Liver (tissue), 9 donors: ENCODE data around the gene CLIP1. TPM values are rescaled to one million over a fixed set of nuclear protein-coding genes. Genes with fewer than 3 reads are reported as not detected.

Experiments
- DNase-seq: peaks from one replicate; pipeline ENCODE4 v3.0.0-alpha.2; 2017; ENCODE audit warnings: low spot score
- H3K27ac ChIP-seq, 2 donors: one replicate each; pipeline ENCODE4 v1.7.0; 2013; ENCODE audit warnings: inconsistent platforms in 2 of 2, low read length in 2 of 2, control low read depth in 1 of 2, low read depth in 1 of 2, mild to moderate bottlenecking in 1 of 2
- H3K27me3 ChIP-seq, 4 donors: one replicate each; pipeline versions ENCODE4 v1.6.1 to v1.7.0; 2013; ENCODE audit warnings: low read length in 3 of 4, inconsistent platforms in 1 of 4, mild to moderate bottlenecking in 1 of 4, moderate library complexity in 1 of 4; ENCODE audit not compliant: control insufficient read depth in 4 of 4, insufficient read depth in 4 of 4
- H3K36me3 ChIP-seq, 4 donors: one replicate each; pipeline versions ENCODE4 v1.6.1 to v1.7.0; 2013; ENCODE audit warnings: low read length in 3 of 4, mild to moderate bottlenecking in 3 of 4, low read depth in 1 of 4, moderate library complexity in 1 of 4; ENCODE audit not compliant: control insufficient read depth in 4 of 4, insufficient read depth in 3 of 4
- H3K4me1 ChIP-seq, 4 donors: one replicate each; pipeline versions ENCODE4 v1.6.1 to v1.7.0; 2013; ENCODE audit warnings: low read length in 3 of 4, mild to moderate bottlenecking in 3 of 4, moderate library complexity in 1 of 4; ENCODE audit not compliant: control insufficient read depth in 4 of 4, insufficient read depth in 4 of 4
- H3K4me3 ChIP-seq, 3 donors: one replicate each; pipeline versions ENCODE4 v1.6.1 to v1.7.0; 2013; ENCODE audit warnings: low read length in 3 of 3, control low read depth in 1 of 3, low read depth in 1 of 3, mild to moderate bottlenecking in 1 of 3
- H3K9ac ChIP-seq, 2 donors: one replicate each; pipeline ENCODE4 v1.7.0; 2013; ENCODE audit warnings: low read length in 2 of 2, mild to moderate bottlenecking in 2 of 2, moderate library complexity in 2 of 2, control low read depth in 1 of 2, low read depth in 1 of 2
- H3K9me3 ChIP-seq, 4 donors: one replicate each; pipeline versions ENCODE4 v1.6.1 to v1.7.0; 2013; ENCODE audit warnings: low read length in 3 of 4; ENCODE audit not compliant: control insufficient read depth in 4 of 4
- ATF3 ChIP-seq: IDR thresholded peaks from 2 replicates; pipeline ENCODE4 v1.6.1; 2016; ENCODE audit warnings: antibody characterized with exemption
- CTCF ChIP-seq: fragments of 150-350 bp; IDR thresholded peaks from 2 replicates; pipeline ENCODE4 v1.5.1; 2017; ENCODE audit warnings: improper control_type of control experiment, low read depth, low read length; ENCODE audit not compliant: missing input control
- EGR1 ChIP-seq, 2 donors: IDR thresholded peaks; 2 replicates each; pipeline ENCODE4 v1.6.1; 2016 to 2018; ENCODE audit warnings: antibody characterized with exemption in 2 of 2, low read depth in 2 of 2
- FOXA1 ChIP-seq: IDR thresholded peaks from 2 replicates; pipeline ENCODE4 v1.6.1; 2016; ENCODE audit warnings: antibody characterized with exemption
- FOXA2 ChIP-seq: IDR thresholded peaks from 2 replicates; pipeline ENCODE4 v1.6.1; 2016; ENCODE audit warnings: antibody characterized with exemption
- GABPA ChIP-seq, 2 donors: IDR thresholded peaks in 1 of 2; conservative IDR thresholded peaks in 1 of 2; 2 replicates each; pipeline ENCODE4 v1.6.1; 2016; ENCODE audit warnings: antibody characterized with exemption in 2 of 2, mild to moderate bottlenecking in 1 of 2, moderate library complexity in 1 of 2
- HNF4A ChIP-seq, 2 donors: conservative IDR thresholded peaks; 2 replicates each; pipeline ENCODE4 v1.6.1; 2016; ENCODE audit warnings: antibody characterized with exemption in 2 of 2, mild to moderate bottlenecking in 2 of 2
- HNF4G ChIP-seq: IDR thresholded peaks from 2 replicates; pipeline ENCODE4 v1.6.1; 2016; ENCODE audit warnings: antibody characterized with exemption
- JUND ChIP-seq, 2 donors: IDR thresholded peaks; 2 replicates each; pipeline ENCODE4 v1.6.1; 2016; ENCODE audit warnings: antibody characterized with exemption in 2 of 2
- MAX ChIP-seq: IDR thresholded peaks from 2 replicates; pipeline ENCODE4 v1.6.1; 2016; ENCODE audit warnings: antibody characterized with exemption
- NR2F2 ChIP-seq: IDR thresholded peaks from 2 replicates; pipeline ENCODE4 v1.6.1; 2016; ENCODE audit warnings: antibody characterized with exemption
- RAD21 ChIP-seq, 2 donors: IDR thresholded peaks; 2 replicates each; pipeline ENCODE4 v1.6.1; 2016; ENCODE audit warnings: antibody characterized with exemption in 2 of 2, mild to moderate bottlenecking in 2 of 2
- REST ChIP-seq: IDR thresholded peaks from 2 replicates; pipeline ENCODE4 v1.6.1; 2016; ENCODE audit warnings: antibody characterized with exemption, mild to moderate bottlenecking
- RXRA ChIP-seq, 2 donors: IDR thresholded peaks; 2 replicates each; pipeline ENCODE4 v1.6.1; 2017 to 2018; ENCODE audit warnings: antibody characterized with exemption in 2 of 2, mild to moderate bottlenecking in 1 of 2
- SP1 ChIP-seq: IDR thresholded peaks from 2 replicates; pipeline ENCODE4 v1.6.1; 2018; ENCODE audit warnings: antibody characterized with exemption, mild to moderate bottlenecking
- TAF1 ChIP-seq: conservative IDR thresholded peaks from 2 replicates; pipeline ENCODE4 v1.6.1; 2016; ENCODE audit warnings: antibody characterized with exemption, mild to moderate bottlenecking
- YY1 ChIP-seq: IDR thresholded peaks from 2 replicates; pipeline ENCODE4 v1.6.1; 2016; ENCODE audit warnings: antibody characterized with exemption, mild to moderate bottlenecking
- ZBTB33 ChIP-seq: IDR thresholded peaks from 2 replicates; pipeline ENCODE4 v1.6.1; 2016; ENCODE audit warnings: antibody characterized with exemption
- WGBS: extraction: QIAGEN DNeasy Blood & Tissue Kit; methylation state at CpG from one replicate; pipeline ENCODE4 v1.1.7; 2013; 5-methylcytosine and 5-hydroxymethylcytosine counted together
- polyA plus RNA-seq, 2 donors: library from polyadenylated mRNA; stranded (reverse) in 1 of 2; unstranded in 1 of 2; fragments of 200-250 nt in 1 of 2; fragments of >200 nt in 1 of 2; fragmentation: Nextera tagmentation in 1 of 2; extraction: Ambion mirVana in 1 of 2; gene quantifications; one replicate each; pipeline versions ENCODE4 v1.2.1 to v1.2.3, GENCODE V29; 2013 to 2015
- total RNA-seq, 2 donors: library from RNA; depleted of rRNA; stranded (reverse); fragments of >200 nt; gene quantifications; one replicate each; pipeline ENCODE4 v1.2.3, GENCODE V29; 2014
- donor health status: healthy.
- donor health status: healthy.
- donor health status: healthy.
- donor health status: healthy.
- donor health status: healthy.

CLIP1 gene
- total and polyA plus RNA-seq, 4 donors: 13.0 to 41.9 (median 26.0) TPM

- no peak overlapping the region for H3K27ac ChIP-seq
- no peaks in the 10 kb centered on the region for H3K9me3 ChIP-seq
- TF ChIP-seq CTCF (peak; percentile 63), HNF4A (conservative IDR thresholded peaks at IDR 0.05) (no peak), RAD21 (IDR thresholded peaks at IDR 0.05) (peak; percentile 78 to 80)
- peaks cover 6 to 50% (median 35%) of the 10 kb centered on the region in 4 donors for H3K36me3 ChIP-seq
- H3K9ac ChIP-seq: no peak overlapping the region
- peak; percentile 40 for DNase-seq
- H3K27me3 ChIP-seq: no peaks in the 10 kb centered on the region
- no peaks in the 10 kb centered on the region for H3K4me1 ChIP-seq
- no peak overlapping the region for H3K4me3 ChIP-seq
- WGBS: 75% methylated on average over 8 of the region's 8 CpGs
Observed at GRCh38 chr12:122336015-122336946, 86.2 kb downstream of the CLIP1 start.

GRCh38 chr12:122333142-122334087 lies 89.1 kb downstream of the CLIP1 start:
- no peak for DNase-seq
- H3K27ac ChIP-seq: no peak overlapping the region

More at GRCh38 chr12:122333142-122334087, 89.1 kb downstream of the CLIP1 start:
- Histone ChIP-seq H3K36me3 (peaks cover 7 to 48% (median 22%) of the 10 kb centered on the region in 4 donors), H3K27me3 (no peaks in the 10 kb centered on the region), H3K9me3 (no peaks in the 10 kb centered on the region), H3K9ac (no peak overlapping the region), H3K4me1 (no peaks in the 10 kb centered on the region), H3K4me3 (no peak overlapping the region)
- 85% methylated on average over 14 of the region's 14 CpGs for WGBS
- TF ChIP-seq FOXA2: no peak
- TF ChIP-seq HNF4A (conservative IDR thresholded peaks at IDR 0.05): peak in 1 of 2 donors; percentile 10
- TF ChIP-seq HNF4G: no peak
- no peak for TF ChIP-seq JUND (IDR thresholded peaks at IDR 0.05)
- TF ChIP-seq REST: no peak
- TF ChIP-seq CTCF: no peak
- TF ChIP-seq YY1: no peak
- TF ChIP-seq EGR1 (IDR thresholded peaks at IDR 0.05; ENCODE audit: low read depth in 2 of 2): no peak
- no peak for TF ChIP-seq SP1
- TF ChIP-seq GABPA (IDR thresholded peaks at IDR 0.05 in 1 of 2, conservative IDR thresholded peaks at IDR 0.05 in 1 of 2): no peak
- TF ChIP-seq ATF3: no peak
- no peak for TF ChIP-seq ZBTB33
- no peak for TF ChIP-seq MAX
- TF ChIP-seq TAF1: no peak
- no peak for TF ChIP-seq FOXA1
- TF ChIP-seq RXRA (IDR thresholded peaks at IDR 0.05): peak in 1 of 2 donors; percentile 15
- TF ChIP-seq NR2F2: no peak
